Measurements from ENCODE around the gene C1RL. TPM values are rescaled to one million over a fixed set of nuclear protein-coding genes. Genes with fewer than 3 reads are reported as not detected.

The C1RL gene
- total and polyA plus RNA-seq, 2 of the 4 experiments (the other 2 are of a cell fraction), result 9.1 to 12.3 TPM

- H2BK15ac ChIP-seq (ENCODE audit: low read depth, low read length), result peak overlapping the region; percentile 0; the same call in 1 of the 3 replicates
- intact Hi-C loops (cut with micrococcal nuclease) (no loop called here), in situ Hi-C loops (cut with MboI; ENCODE audit: low sequenced_read_pairs) (no loop called here), dilution Hi-C loops (cut with HindIII; ENCODE audit: low sequenced_read_pairs, unreplicated experiment) (no loop called here)
- no peaks in the 10 kb centered on the region for H3K79me1 ChIP-seq (ENCODE audit: low read depth in 1 of 2, low read length in 2 of 2)
- peak overlapping the region; percentile 80 for H3K14ac ChIP-seq (replicated peaks; ENCODE audit: low read depth, low read length)
- BruUV-seq (replicated peaks), result no TSS peak
- peak overlapping the region; percentile 61; the same call in 1 of the 2 replicates for H4K91ac ChIP-seq (ENCODE audit: insufficient read depth, low read depth, low read length)
- peaks cover 17% of the 10 kb centered on the region for H3K4me1 ChIP-seq (ENCODE audit: control insufficient read depth, insufficient read depth, low read length)
- H3K23ac ChIP-seq (ENCODE audit: low read depth, low read length), result no peak overlapping the region
- no peak overlapping the region for H2AK9ac ChIP-seq (replicated peaks; ENCODE audit: low read depth, low read length, poor library complexity)
- H4K20me1 ChIP-seq (ENCODE audit: insufficient read depth, low read length), result peaks cover 4% of the 10 kb centered on the region; the same call in 1 of the 2 replicates
- H3K9me1 ChIP-seq (ENCODE audit: insufficient read depth, low read length), result peaks cover 17% of the 10 kb centered on the region
- H3K9me3 ChIP-seq (ENCODE audit: control insufficient read depth, insufficient read depth, low read length), result no peaks in the 10 kb centered on the region
- no peaks in the 10 kb centered on the region for H3K27me3 ChIP-seq (ENCODE audit: control insufficient read depth, insufficient read depth, low read length)
- H3K4me2 ChIP-seq (ENCODE audit: low read depth, low read length), result peak overlapping the region; percentile 51; the same call in 1 of the 2 replicates
- H2AFZ ChIP-seq (replicated peaks; ENCODE audit: low read length, poor library complexity), result no peak overlapping the region
- peak overlapping the region; percentile 76; the same call in 1 of the 2 replicates for H2AK5ac ChIP-seq (ENCODE audit: low read depth, low read length)
- peaks cover 7% of the 10 kb centered on the region for H3K36me3 ChIP-seq (ENCODE audit: control insufficient read depth, insufficient read depth, low read length)
- H3K56ac ChIP-seq (ENCODE audit: extremely low read depth, insufficient read depth, low read length), result no peak overlapping the region
- H3K27ac ChIP-seq (ENCODE audit: insufficient read depth, low read length), result peak overlapping the region; percentile 87; the same call in 1 of the 2 replicates
- H3K4ac ChIP-seq (ENCODE audit: low read depth, low read length), result peak overlapping the region; percentile 77; the same call in 1 of the 2 replicates
- H2BK20ac ChIP-seq (ENCODE audit: low read depth, low read length), result 0 out of 2 replicates have a peak overlapping the region, but pooled peaks have one; percentile 78
- CTCF ChIA-PET, result interaction anchor here (1.2 kb wide), 1 partner anchor 18 kb away, joined by 3 read pairs; no protein-coding TSS in a partner anchor
- no peak overlapping the region for H3K9ac ChIP-seq (ENCODE audit: low read depth, low read length)
- no CpG with 5 or more reads among the region's 3 CpGs for WGBS, 2 experiments (ENCODE audit: extremely low coverage in 2 of 2, insufficient read length in 1 of 2)
- H4K8ac ChIP-seq (ENCODE audit: low read depth in 2 of 2, low read length in 2 of 2), result peak overlapping the region in 1 of 2 experiments; percentile 20; a peak in 1 of 4 replicates
- H3K4me3 ChIP-seq (ENCODE audit: insufficient read depth, low read depth, low read length), result no peak overlapping the region
- POLR2A ChIA-PET (ENCODE audit: unreplicated experiment), result no interaction called here
- H2BK120ac ChIP-seq (ENCODE audit: low read depth, low read length), result peak overlapping the region; percentile 72
- ATAC-seq (ENCODE audit: low read depth) (peak; percentile 37), DNase-seq (peak; percentile 82)
- TF ChIP-seq ELK1 (IDR thresholded peaks at IDR 0.05; ENCODE audit: borderline replicate concordance, low read depth, low read length) (no peak), CTCF (conservative IDR thresholded peaks at IDR 0.05; ENCODE audit: low read depth, low read length) (no peak), CHD1 (IDR thresholded peaks at IDR 0.05; ENCODE audit: low read depth, low read length) (no peak), CEBPB (IDR thresholded peaks at IDR 0.05; ENCODE audit: low read depth, low read length) (peak; percentile 95), NFE2L2 (IDR thresholded peaks at IDR 0.05; ENCODE audit: low read depth, low read length) (no peak), MAFK (IDR thresholded peaks at IDR 0.05; ENCODE audit: low read depth, low read length) (no peak), SMC3 (IDR thresholded peaks at IDR 0.05; ENCODE audit: low read depth, low read length) (no peak), MXI1 (IDR thresholded peaks at IDR 0.05; ENCODE audit: borderline replicate concordance, low read depth, low read length) (no peak), FOS (IDR thresholded peaks at IDR 0.05; ENCODE audit: low read depth, low read length) (peak; percentile 5; the same call in 1 of the 2 replicates), RFX5 (IDR thresholded peaks at IDR 0.05; ENCODE audit: low read depth, low read length) (no peak), POLR2A (IDR thresholded peaks at IDR 0.05; ENCODE audit: low read depth, low read length) (no peak), MAZ (IDR thresholded peaks at IDR 0.05; ENCODE audit: borderline replicate concordance, low read depth, low read length) (peak; percentile 31; the same call in 1 of the 2 replicates), RAD21 (IDR thresholded peaks at IDR 0.05; ENCODE audit: low read length) (no peak), BHLHE40 (IDR thresholded peaks at IDR 0.05; ENCODE audit: low read depth, low read length) (no peak), USF2 (IDR thresholded peaks at IDR 0.05; ENCODE audit: low read depth, low read length) (no peak), RCOR1 (IDR thresholded peaks at IDR 0.05; ENCODE audit: insufficient replicate concordance, low read length) (peak; percentile 68)
- no peak overlapping the region for H4K5ac ChIP-seq (ENCODE audit: low read depth, low read length)
- H2BK5ac ChIP-seq (ENCODE audit: low read depth, low read length, poor library complexity, severe bottlenecking), result peak overlapping the region; percentile 77
- peak overlapping the region; percentile 72 for H3K18ac ChIP-seq (ENCODE audit: low read depth, low read length)
Observed at GRCh38 chr12:7075939-7076338, 33.1 kb downstream of the C1RL start.

Data from IMR-90 (cell line).